MM.1S (cell line): ENCODE results near the gene STX1A.

Experiments
- CTCF ChIP-seq: fragments of 300-600 bp; sonication (generic); IDR thresholded peaks from 2 replicates; pipeline ENCODE4 v1.5.1; 2016; ENCODE audit warnings: antibody characterized with exemption, low read length, mixed read lengths
- EZH2 ChIP-seq: fragments of 300-600 bp; sonication (generic); optimal IDR thresholded peaks from 2 replicates; pipeline ENCODE3; 2017; ENCODE audit warnings: low read depth, mild to moderate bottlenecking, antibody characterized with exemption, low read length, mixed read lengths

DNA sequence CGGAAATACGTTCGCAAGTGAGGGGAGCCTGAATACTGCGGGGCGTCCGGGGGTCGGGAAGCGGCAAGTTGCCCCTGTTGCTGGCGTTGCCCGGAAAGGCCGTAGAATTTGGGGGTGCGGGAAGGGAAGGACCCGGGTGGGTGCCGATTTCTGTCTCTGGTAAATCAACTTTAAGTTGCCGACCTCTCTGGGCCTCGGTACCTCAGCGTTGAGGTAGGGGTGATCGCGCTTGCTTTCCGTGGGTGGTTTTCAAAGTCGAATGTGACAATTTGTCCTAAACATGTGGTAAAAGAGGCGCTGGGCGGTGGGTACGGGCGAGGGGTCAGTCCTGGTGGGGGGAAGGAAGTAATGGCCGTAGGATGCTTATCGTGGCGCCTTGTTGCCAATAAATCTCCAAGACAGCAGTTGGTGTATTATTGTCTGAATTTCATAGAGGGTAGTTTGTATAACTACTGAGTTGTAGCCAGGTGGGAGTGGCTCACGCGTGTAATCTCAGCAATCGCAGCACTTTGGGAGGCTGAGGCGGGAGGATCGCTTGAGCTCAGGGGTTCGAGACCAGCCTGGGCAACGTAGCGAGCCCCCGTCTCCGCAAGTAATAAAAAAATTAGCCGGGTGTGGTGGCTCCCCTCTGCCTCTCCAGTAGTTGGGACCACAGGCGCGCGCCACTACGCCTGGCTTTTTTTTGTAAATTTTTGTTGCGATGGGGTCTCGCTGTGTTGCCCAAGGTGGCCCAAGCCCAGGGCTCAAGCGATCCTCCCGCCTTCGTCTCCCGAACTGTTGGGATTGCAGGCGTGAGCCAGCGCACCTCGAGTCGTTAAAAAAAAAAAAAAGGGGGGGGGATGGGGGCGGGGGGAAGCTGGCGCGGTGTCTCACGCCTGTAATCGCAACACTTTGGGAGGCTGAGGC is 35.4 kb downstream of the STX1A start:
- TF ChIP-seq EZH2 (no peak), CTCF (no peak)
